ENCODE results near the gene IMPDH1. TPM values are rescaled to one million over a fixed set of nuclear protein-coding genes. Genes with fewer than 3 reads are reported as not detected.

The IMPDH1 gene
- total and polyA plus RNA-seq, 12 donors: 9.3 to 32.8 (median 17.1) TPM

- peak within 1 kb of the TSS in 1 of 10 donors; percentile 43 for H3K27ac ChIP-seq
Observed at GRCh38 chr7:128361411-128362379, 48.1 kb downstream of the IMPDH1 start, which contains the start of gene PRRT4. Gene PRRT4 (minus strand): TSS chr7:128361690.

GRCh38 chr7:128360359-128360678 is 49.5 kb downstream of the IMPDH1 start:
- no peaks in the 10 kb centered on the region for H3K9me3 ChIP-seq
- H3K27ac ChIP-seq: no peak overlapping the region
- ATAC-seq (peak in 3 of 8 donors; percentile 8 to 18 (median 16)), DNase-seq (no peak)
- H3K27me3 ChIP-seq: peaks cover 0 to 46% (median 18%) of the 10 kb centered on the region in 7 donors
- no peaks in the 10 kb centered on the region for H3K36me3 ChIP-seq
- intact Hi-C loops (cut with DNase I): no loop called here
- no peak for TF ChIP-seq CTCF (IDR thresholded peaks at IDR 0.05)
- H3K4me1 ChIP-seq: peaks cover 0 to 30% (median 18%) of the 10 kb centered on the region in 9 donors
- WGBS, 2 donors: 33 to 48% methylated on average over 9 of the region's 9 CpGs
- H3K4me3 ChIP-seq: peak overlapping the region in 8 of 10 donors; percentile 17 to 68 (median 52)

More at GRCh38 chr7:128361411-128362379, 48.1 kb downstream of the IMPDH1 start, which contains the start of gene PRRT4:
- Histone ChIP-seq H3K27me3 (peaks cover 0 to 55% (median 18%) of the 10 kb centered on the region in 7 donors), H3K4me1 (peaks cover 0 to 36% (median 15%) of the 10 kb centered on the region in 9 donors), H3K9me3 (no peaks in the 10 kb centered on the region), H3K4me3 (peak within 1 kb of the TSS; percentile 35 to 68 (median 54)), H3K36me3 (no peaks in the 10 kb centered on the region)
- 1% methylated on average over 85 to 87 of the region's 88 CpGs for WGBS, 2 donors
- no peak for TF ChIP-seq CTCF (IDR thresholded peaks at IDR 0.05)
- intact Hi-C loops (cut with DNase I): no loop called here
- peak; percentile 23 to 71 (median 48) for ATAC-seq
- peak in 1 of 2 donors; percentile 50 for DNase-seq

GRCh38 chr7:128359939-128360338 is 49.8 kb downstream of the IMPDH1 start:
- ATAC-seq: no peak
- H3K27me3 ChIP-seq: peaks cover 0 to 42% (median 18%) of the 10 kb centered on the region in 7 donors

More at GRCh38 chr7:128359939-128360338, 49.8 kb downstream of the IMPDH1 start:
- H3K9me3 ChIP-seq: no peaks in the 10 kb centered on the region
- H3K36me3 ChIP-seq: no peaks in the 10 kb centered on the region
- DNase-seq: no peak
- WGBS, 2 donors: 84 to 86% methylated on average over 4 of the region's 4 CpGs
- TF ChIP-seq CTCF (IDR thresholded peaks at IDR 0.05): no peak
- H3K4me3 ChIP-seq: peak overlapping the region in 1 of 10 donors; percentile 68
- no peak overlapping the region for H3K27ac ChIP-seq
- H3K4me1 ChIP-seq: peaks cover 0 to 30% (median 18%) of the 10 kb centered on the region in 9 donors
- intact Hi-C loops (cut with DNase I): no loop called here
